HS-27A (cell line): ENCODE data around the gene SLC35F3.

Experiments
- DNase-seq: peaks from one replicate; pipeline ENCODE4 v3.0.0-alpha.2; 2012; ENCODE audit warnings: low read depth, missing footprints

Gene SLC35F3

GRCh38 chr1:233972951-233973635, 68.6 kb downstream of the SLC35F3 start:
- no peak for DNase-seq

- no peak for DNase-seq
Observed at GRCh38 chr1:233975486-233975885, 71.0 kb downstream of the SLC35F3 start.

- no peak for DNase-seq
Observed at GRCh38 chr1:233981042-233981675, 76.7 kb downstream of the SLC35F3 start.

- no peak for DNase-seq
Observed at GRCh38 chr1:233982827-233983518, 78.5 kb downstream of the SLC35F3 start.

GRCh38 chr1:233983811-233984210, 79.3 kb downstream of the SLC35F3 start:
- no peak for DNase-seq

- DNase-seq, result no peak
Observed at GRCh38 chr1:233988963-233989696, 84.7 kb downstream of the SLC35F3 start.

- no peak for DNase-seq
Observed at GRCh38 chr1:233990486-233990885, 86.0 kb downstream of the SLC35F3 start.

DNA sequence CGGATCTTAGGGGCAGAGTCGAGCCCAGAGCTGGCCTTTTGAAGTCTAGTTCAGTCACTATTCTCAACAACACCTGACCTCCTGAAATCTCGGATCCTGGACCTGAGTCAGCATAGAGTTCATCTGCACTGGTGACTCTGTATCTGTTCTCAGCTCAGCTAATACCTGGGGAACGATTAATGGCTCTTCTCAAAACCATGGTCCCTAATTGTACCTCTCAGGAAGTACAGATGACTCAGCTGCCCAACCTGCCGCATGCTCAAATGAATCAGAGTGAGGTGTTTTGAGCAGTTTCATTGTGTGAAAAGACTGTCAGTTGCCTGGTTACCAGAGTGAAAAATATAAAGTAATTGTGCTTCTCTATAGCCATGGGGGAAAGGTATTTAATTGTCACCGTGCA, 89.2 kb downstream of the SLC35F3 start:
- DNase-seq, result no peak

- no peak for DNase-seq
Observed at GRCh38 chr1:233994112-233994511, 89.6 kb downstream of the SLC35F3 start.

GRCh38 chr1:233998456-233998855, 94.0 kb downstream of the SLC35F3 start:
- DNase-seq, result no peak

DNA sequence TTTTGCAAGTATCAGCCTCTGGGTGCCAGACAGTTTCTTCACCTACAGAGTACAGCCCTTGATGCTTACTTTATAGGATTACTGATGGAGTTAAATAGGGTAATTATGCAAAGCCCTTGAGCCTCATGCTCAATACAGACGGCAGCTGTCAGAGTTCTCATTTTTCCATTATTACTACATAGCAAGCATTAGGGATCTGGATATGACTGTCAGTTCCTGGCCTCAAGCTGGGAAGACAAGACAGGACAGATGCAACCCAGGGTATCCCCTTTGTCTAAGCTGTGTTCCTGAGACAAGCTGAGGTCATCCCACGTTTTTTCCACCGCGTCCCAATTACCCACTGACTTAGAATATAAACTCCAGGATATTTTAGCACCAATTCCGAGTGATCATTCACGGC, 94.4 kb downstream of the SLC35F3 start:
- no peak for DNase-seq

- DNase-seq, result no peak
Observed at GRCh38 chr1:234000557-234001041, 96.1 kb downstream of the SLC35F3 start.

- DNase-seq, result no peak
Observed at GRCh38 chr1:234001817-234002216, 97.3 kb downstream of the SLC35F3 start.

DNA sequence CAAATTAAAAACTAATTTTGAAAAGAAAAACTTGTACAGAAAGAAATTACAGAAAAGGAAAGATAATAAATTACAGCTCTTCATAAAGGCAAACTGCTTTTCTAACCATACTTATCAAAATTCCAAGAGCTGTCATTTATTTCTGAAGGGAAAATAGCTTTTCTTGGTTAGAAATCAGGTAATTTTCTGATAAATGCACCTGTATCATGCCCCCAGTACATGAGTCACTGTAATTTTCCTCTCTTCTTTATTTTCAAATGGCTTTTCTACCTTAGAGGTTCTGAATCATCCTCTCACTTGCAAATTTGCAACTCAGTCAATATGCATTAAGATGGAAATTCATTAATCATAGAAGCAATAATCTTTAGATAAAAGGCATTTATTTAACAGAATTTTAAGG, 100.1 kb downstream of the SLC35F3 start:
- no peak for DNase-seq

GRCh38 chr1:234007684-234008083, 103.2 kb downstream of the SLC35F3 start:
- no peak for DNase-seq

- no peak for DNase-seq
Observed at GRCh38 chr1:234008591-234008990, 104.1 kb downstream of the SLC35F3 start.

DNA sequence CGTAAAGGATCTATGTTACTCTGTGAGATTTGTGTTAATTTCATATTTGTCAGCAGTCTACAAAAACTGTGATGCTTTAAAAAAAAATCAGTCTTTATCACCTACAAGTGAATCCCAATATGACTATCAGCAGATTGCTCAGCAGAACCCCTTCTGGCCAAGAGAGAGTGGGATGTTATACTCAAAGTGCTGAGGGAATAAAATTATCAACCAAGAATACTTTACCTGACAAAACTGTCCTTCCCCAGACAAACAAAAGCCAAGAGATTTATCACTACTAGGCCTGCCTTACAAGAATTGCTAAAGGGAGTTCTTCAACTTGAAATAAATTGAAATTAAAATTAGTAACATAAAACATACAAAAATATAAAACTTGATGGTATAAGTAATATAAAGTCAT, 105.2 kb downstream of the SLC35F3 start:
- no peak for DNase-seq

DNA sequence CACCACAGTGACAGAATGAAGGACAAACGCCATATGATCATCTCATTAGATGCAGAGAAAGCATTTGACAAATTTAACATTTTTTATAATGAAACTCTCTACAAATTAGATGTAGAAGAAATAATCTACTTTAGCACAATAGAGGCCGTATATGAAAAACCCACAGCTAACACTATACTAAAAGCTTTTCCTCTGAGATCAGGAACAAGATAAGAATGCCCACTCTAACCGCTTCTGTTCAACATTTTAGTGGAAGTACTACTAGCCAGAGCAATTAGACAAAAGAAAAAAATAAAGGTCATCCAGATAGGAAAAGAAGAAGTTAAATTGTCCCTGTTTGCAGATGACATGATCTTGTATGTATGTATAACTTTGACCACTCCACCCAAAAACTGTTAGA, 109.7 kb downstream of the SLC35F3 start:
- DNase-seq, result no peak

DNA sequence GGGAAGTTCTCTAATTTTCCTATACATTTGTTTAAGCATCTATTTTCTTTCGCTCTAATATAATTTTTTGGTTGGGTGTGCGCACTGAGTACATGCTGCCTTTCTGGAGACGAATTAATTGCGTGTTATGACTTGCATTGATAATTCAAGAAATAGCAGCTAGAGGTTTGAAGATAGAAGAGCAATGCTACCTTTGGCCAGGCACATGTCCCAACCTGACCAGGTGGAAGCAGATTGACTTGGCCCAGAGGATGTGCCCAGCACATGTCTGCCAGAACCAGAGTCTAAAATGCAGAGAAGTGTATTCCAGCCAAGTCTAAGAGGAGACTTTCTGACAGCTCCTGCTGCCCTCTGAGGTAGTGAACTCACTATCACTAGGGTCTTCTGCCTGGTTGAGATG, 114.3 kb downstream of the SLC35F3 start:
- no peak for DNase-seq

GRCh38 chr1:234019387-234019786, 114.9 kb downstream of the SLC35F3 start:
- DNase-seq, result no peak

DNA sequence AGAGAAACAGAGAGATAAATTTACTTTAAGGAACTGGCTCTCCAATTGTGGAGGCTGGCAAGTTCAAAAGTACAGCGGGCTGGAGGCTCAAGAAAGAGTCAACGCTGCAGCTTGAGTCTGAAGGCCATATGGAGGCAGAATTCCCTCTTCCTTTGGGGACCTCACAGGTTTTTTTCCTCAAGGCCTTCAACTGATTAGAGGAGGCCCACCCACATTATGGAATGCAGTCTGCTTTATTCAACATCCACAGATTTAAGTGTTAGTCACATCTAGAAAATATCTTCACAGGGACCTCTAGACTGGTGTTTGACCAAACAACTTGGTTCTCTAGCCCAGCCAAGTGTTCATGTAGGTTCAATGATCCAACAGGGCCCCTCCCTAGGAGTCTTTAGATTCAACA, 117.8 kb downstream of the SLC35F3 start:
- no peak for DNase-seq

DNA sequence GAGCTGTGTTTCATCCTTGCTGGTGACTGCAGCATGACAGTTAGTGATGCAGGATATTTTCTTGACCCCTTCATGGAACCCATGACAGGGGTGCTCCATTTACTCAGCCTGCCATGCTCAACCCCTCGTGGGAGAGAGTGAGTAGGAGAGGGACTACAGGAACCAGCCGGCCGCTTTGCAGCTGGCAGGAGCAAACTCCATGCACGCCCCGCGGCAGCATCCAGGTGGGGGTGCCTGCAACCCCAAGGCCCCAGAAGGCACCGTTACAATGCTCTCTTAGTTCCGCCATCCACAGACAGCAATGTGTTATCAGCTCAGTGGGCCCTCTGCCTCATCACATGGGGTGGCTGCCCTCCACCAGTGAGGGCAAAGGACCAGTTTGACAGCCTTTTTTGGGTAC, 135.1 kb downstream of the SLC35F3 start:
- DNase-seq, result no peak
